Neural crest cell (in vitro differentiated cells): ENCODE results near the gene RCBTB1. TPM values are rescaled to one million over a fixed set of nuclear protein-coding genes. Genes with fewer than 3 reads are reported as not detected.
A peak's percentile ranks its signal among the peaks of the same experiment; 100 is the strongest.
"Not testable (repeated sequence)": the region's sequence is repeated elsewhere in the genome, so short reads cannot be mapped to it uniquely, and the experiment has no call there.

Experiments
- DNase-seq: peaks from one replicate; pipeline ENCODE4 v3.0.0; 2021; ENCODE audit warnings: low read depth, mixed read lengths, low spot score
- H3K27ac Mint-ChIP-seq: one replicate; pipeline ENCODE4 v1.8.0; 2021; ENCODE audit warnings: mild to moderate bottlenecking, mixed read lengths; ENCODE audit not compliant: unreplicated experiment
- H3K27me3 Mint-ChIP-seq: 2 replicates; pipeline ENCODE4 v1.8.0; 2021; ENCODE audit warnings: low read depth, mild to moderate bottlenecking, mixed read lengths
- H3K36me3 Mint-ChIP-seq: 2 replicates; pipeline ENCODE4 v1.8.0; 2021; ENCODE audit warnings: low read depth, mild to moderate bottlenecking, mixed read lengths
- H3K4me1 Mint-ChIP-seq: 2 replicates; pipeline ENCODE4 v1.8.0; 2021; ENCODE audit warnings: mixed read lengths
- H3K4me3 Mint-ChIP-seq: one replicate; pipeline ENCODE4 v1.8.0; 2021; ENCODE audit warnings: mild to moderate bottlenecking, mixed read lengths
- H3K9me3 Mint-ChIP-seq: 2 replicates; pipeline ENCODE4 v1.8.0; 2021; ENCODE audit warnings: mixed read lengths
- CTCF ChIP-seq: fragments of 200-600 bp; sonication (generic); conservative IDR thresholded peaks from 2 replicates; pipeline ENCODE4 v1.5.0; 2021; ENCODE audit warnings: antibody characterized with exemption, mild to moderate bottlenecking
- total RNA-seq: library from RNA; stranded (reverse); gene quantifications from 2 replicates; pipeline ENCODE4 v1.2.1, GENCODE V29; 2021

Gene RCBTB1
- total RNA-seq, 1 donor from 2014 or later: 40.0 TPM

- Mint-ChIP-seq H3K9me3 (peaks cover 3% of the 10 kb centered on the region), H3K27me3 (no peaks in the 10 kb centered on the region), H3K4me3 (no peak overlapping the region), H3K4me1 (no peaks in the 10 kb centered on the region), H3K27ac (no peak overlapping the region), H3K36me3 (no peaks in the 10 kb centered on the region)
- no peak for DNase-seq
- TF ChIP-seq CTCF: no peak
These were observed 10.9 kb upstream of the RCBTB1 start for GRCh38 chr13:49596221-49596620.

GRCh38 chr13:49594576-49594975 is 9.2 kb upstream of the RCBTB1 start:
- no peak for DNase-seq
- Mint-ChIP-seq H3K36me3 (no peaks in the 10 kb centered on the region), H3K9me3 (peaks cover 3% of the 10 kb centered on the region), H3K27ac (no peak overlapping the region), H3K4me3 (no peak overlapping the region), H3K4me1 (no peaks in the 10 kb centered on the region), H3K27me3 (no peaks in the 10 kb centered on the region)
- TF ChIP-seq CTCF: no peak

GRCh38 chr13:49593876-49594275 is 8.5 kb upstream of the RCBTB1 start:
- H3K36me3 Mint-ChIP-seq, H3K27ac Mint-ChIP-seq, H3K27me3 Mint-ChIP-seq, H3K4me3 Mint-ChIP-seq, H3K9me3 Mint-ChIP-seq, DNase-seq, H3K4me1 Mint-ChIP-seq: not testable (repeated sequence)

GRCh38 chr13:49590714-49591113 is 5.4 kb upstream of the RCBTB1 start:
- H3K36me3 Mint-ChIP-seq, H3K4me3 Mint-ChIP-seq, H3K27me3 Mint-ChIP-seq, DNase-seq, H3K27ac Mint-ChIP-seq, H3K9me3 Mint-ChIP-seq: not testable (repeated sequence)
- H3K4me1 Mint-ChIP-seq: peaks cover 11% of the 10 kb centered on the region

- Mint-ChIP-seq H3K4me3 (peak overlapping the region; percentile 90), H3K27ac (no peak overlapping the region), H3K4me1 (peaks cover 24% of the 10 kb centered on the region), H3K9me3 (no peaks in the 10 kb centered on the region), H3K36me3 (no peaks in the 10 kb centered on the region), H3K27me3 (no peaks in the 10 kb centered on the region)
- no peak for TF ChIP-seq CTCF
- DNase-seq: no peak
These were observed 2.0 kb upstream of the RCBTB1 start for GRCh38 chr13:49587311-49587847.

GRCh38 chr13:49586717-49587116 is 1.4 kb upstream of the RCBTB1 start:
- TF ChIP-seq CTCF: no peak
- Mint-ChIP-seq H3K4me1 (peaks cover 24% of the 10 kb centered on the region), H3K4me3 (peak overlapping the region; percentile 90), H3K9me3 (no peaks in the 10 kb centered on the region), H3K36me3 (peaks cover 1% of the 10 kb centered on the region), H3K27ac (no peak overlapping the region), H3K27me3 (no peaks in the 10 kb centered on the region)
- no peak for DNase-seq

- no peaks in the 10 kb centered on the region for H3K9me3 Mint-ChIP-seq
- no peak for TF ChIP-seq CTCF
- H3K4me3 Mint-ChIP-seq: peak overlapping the region; percentile 92
- peaks cover 24% of the 10 kb centered on the region for H3K4me1 Mint-ChIP-seq
- H3K36me3 Mint-ChIP-seq: peaks cover 6% of the 10 kb centered on the region
- no peak for DNase-seq
- peak overlapping the region; percentile 76 for H3K27ac Mint-ChIP-seq
- H3K27me3 Mint-ChIP-seq: no peaks in the 10 kb centered on the region
These were observed 581 bp downstream of the RCBTB1 start for GRCh38 chr13:49584771-49585182.
